HG03103 (cell line): ENCODE results near the gene MRPS23.

Source experiments
- ATAC-seq: cut with Tn5 transposase; IDR thresholded peaks from one replicate; pipeline ENCODE4 v1.9.1; 2021; ENCODE audit warnings: low read depth; ENCODE audit not compliant: unreplicated experiment

Gene MRPS23

DNA sequence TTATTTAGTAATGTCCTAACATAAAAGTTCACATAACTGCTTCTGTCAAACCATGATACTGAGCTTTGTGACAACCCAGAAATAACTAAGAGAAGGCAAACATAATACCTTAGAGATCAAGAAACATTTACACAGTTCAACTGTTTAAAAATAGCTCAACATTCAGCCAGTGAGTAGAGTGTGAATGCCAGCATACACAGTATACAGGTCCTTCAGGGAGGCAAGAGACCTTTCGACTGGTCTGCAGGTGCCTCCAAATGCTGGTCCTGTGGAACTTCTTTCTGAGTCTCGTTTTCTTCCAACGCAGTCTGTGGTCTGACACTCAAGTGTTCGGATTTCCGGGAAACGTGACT, 10.3 kb downstream of the MRPS23 start:
- no peak for ATAC-seq

DNA sequence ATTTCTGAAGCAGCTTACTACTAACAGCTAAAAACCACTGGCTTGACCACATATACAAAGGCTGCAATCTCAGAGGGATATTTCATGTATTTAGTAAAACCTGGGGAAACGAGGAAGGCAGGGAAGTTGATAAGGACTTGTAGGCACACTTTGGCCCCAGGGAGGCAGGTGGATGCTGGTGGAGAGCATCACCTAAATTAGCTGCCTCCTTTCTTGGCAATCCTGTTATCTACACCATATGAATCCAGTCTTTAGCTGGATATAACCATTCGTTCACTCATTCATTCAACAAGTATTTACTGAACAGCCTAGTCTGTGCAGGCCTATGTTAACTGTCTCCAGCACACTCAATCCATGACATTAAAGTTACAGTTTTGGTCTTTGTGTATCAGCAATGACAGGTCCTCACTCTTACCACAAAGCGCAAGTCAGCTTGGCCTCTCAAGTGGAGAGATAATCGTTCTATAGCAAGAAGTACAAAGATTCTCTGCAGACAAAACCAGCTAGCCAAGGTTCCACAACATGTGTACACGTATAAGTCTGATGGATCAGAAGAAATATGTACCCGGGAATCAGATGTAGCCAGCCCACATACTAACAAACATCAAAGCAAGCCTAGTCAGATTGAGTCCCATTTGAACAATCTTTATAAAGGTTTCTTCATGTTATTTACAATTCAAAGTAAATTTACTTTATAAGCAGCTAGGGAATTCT, 10.8 kb downstream of the MRPS23 start:
- ATAC-seq: no peak

DNA sequence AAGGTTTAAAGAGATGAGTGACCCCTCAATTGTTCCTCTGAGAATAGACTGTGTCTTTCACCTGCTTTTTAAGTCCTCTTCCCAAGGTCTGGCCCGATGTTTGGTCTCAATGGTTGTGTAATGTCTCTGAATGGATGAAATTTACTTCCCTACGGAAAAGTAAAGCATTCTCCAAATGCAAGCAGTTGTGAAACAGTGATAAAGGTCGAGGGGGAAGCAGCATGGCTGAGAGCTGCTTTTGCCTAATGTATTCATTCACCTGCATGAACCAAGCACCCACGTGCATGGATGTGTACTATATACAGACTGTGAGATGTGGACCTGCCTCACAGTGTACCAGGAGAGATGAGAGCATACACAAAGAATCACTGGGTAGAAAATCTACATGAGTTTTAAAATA, 11.4 kb downstream of the MRPS23 start:
- ATAC-seq: no peak

DNA sequence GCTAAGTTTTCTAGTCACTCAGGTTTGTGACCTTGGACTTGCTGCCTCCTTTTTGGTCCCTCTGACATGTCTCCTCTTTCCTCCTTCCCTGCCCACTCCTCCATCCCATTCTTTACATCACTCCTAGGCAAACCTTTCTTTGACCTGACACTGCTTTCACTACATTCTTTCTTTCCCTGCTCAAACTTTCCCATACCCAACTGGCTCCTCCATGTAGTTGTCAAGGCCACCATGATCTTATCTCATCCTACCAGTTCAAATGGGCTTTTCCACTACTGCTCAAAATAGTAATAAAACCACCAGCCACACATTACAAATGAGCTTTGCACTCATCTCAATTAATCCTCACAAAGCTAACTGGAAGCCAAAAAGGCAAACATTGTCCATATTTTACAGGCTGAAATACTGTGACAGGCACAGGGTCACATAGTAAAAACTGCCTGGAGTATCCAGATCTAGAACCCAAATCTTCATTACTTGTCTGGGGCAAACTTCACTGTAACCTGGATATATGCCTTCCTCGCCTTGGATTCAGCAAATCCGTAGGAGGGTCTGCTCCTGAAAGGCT, 14.4 kb downstream of the MRPS23 start:
- no peak for ATAC-seq

DNA sequence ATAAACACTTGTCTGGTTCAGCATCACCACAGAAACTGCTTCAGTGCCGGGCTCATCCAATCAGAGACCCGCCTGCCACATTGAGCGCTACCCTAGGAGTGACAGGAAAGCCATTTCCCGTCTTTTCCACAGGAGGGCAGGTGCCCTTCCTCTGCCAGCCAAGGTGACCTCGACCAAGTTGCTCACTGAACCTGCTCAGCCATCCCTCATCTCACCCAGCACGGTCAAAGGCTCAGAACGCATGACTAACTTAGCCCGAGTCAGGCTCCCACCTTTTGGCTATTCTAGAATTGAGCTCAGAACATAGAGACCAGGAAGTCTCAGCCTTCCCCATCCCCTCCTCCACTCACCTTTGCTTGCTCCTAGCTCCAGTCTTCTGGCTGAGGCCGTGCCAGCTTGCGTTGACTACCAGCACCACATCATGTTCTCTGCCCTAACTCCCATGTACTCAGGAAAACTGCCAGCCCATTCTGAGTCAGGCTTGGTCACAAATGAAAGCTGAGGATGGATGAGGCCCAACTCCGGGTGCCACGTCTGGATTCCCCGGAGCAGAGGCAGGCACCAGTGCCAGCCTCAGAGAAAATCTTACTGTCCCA, 15.6 kb downstream of the MRPS23 start:
- no peak for ATAC-seq

DNA sequence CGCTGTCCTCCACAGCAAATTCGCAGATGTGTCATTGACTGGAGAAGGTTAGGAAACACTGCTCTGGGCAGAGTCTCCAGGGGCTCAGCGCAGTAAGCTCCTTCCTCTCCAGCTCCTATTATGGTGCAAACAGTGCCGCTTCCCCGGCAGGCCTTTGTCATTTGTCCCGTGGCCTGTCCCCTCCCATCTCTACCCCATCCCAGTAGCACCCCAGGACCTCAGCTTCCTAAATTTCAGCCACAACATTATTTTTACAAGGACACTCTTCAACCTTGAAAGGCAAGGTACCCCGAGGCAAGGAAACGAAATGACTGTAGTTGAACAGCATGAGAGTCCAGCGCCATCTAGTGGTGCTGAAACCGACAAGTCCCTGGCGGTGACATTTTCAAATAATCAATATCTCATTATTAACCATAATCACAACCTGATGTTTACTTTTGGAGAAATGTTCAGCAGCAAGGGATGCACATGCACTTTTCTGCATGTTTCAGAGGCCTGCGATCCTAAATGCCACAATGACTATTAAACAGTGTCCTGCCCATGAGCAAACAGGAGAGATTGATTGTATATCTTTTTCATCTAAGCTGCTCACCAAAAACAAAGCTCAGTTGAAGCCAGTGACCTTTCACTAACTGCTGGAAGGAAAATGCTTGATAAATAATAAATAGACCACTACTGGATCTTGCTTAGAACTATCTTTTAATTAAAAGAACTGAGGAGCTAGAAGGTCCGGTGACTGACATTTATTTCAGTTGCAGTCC, 16.5 kb downstream of the MRPS23 start:
- ATAC-seq: no peak

DNA sequence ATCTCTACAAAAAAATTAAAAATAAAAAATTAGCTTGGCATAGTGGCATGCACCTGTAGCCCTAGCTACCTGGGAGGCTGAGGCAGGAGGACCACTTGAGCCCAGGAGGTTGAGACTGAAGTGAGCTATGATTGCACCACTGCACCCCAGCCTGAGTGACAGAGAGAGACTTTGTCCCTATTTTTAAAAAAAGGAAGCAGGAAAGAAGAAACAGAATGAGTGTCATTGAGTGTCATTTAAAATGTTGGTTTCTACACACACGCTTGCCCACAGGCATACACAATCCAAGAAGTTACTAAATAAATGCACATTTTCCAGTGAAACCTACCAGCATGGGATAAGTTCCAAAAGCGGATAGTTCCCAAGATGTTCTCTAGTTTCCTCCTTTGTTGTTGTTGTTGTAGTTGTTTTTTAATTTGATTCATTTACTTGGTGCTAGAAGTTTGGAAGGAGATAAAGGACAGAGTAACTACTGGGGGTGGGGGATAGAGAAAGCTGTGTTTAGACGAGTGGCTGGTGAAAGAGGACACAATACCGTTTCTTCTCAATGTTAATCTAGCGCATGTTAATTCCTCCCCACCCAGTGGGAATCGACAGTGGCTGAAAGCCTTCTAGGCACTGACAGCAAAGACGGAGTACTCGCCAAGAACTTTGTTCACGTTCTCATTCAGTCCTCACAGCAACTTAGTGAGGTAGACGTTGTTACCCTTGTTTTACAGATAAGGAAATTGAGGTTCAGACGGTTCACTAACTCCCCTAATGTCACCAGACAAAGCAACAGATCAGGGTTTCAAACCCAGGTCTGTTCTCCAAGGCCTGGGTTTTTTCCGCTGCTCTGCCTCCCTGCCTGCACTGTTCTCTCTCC, 17.3 kb downstream of the MRPS23 start:
- no peak for ATAC-seq

DNA sequence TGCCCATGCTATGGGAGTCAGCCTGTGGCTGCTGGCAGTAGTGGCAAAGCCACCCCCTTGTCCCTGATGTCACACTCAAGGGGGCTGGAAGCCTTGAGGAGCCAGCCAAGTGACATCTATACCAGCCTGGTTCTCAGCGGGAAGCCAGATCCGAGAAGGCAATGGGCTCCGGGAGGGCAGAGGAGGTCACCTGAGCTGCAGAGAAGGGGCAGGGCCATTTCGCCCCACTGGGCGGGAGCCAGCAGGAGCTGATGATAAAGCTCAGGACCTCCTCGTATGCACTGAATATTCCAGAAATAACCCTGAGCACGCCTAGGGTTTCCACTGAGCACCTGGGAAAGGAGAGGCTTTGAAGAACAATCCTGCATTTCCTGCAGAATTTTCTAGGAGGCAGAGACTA, 19.0 kb downstream of the MRPS23 start:
- no peak for ATAC-seq

DNA sequence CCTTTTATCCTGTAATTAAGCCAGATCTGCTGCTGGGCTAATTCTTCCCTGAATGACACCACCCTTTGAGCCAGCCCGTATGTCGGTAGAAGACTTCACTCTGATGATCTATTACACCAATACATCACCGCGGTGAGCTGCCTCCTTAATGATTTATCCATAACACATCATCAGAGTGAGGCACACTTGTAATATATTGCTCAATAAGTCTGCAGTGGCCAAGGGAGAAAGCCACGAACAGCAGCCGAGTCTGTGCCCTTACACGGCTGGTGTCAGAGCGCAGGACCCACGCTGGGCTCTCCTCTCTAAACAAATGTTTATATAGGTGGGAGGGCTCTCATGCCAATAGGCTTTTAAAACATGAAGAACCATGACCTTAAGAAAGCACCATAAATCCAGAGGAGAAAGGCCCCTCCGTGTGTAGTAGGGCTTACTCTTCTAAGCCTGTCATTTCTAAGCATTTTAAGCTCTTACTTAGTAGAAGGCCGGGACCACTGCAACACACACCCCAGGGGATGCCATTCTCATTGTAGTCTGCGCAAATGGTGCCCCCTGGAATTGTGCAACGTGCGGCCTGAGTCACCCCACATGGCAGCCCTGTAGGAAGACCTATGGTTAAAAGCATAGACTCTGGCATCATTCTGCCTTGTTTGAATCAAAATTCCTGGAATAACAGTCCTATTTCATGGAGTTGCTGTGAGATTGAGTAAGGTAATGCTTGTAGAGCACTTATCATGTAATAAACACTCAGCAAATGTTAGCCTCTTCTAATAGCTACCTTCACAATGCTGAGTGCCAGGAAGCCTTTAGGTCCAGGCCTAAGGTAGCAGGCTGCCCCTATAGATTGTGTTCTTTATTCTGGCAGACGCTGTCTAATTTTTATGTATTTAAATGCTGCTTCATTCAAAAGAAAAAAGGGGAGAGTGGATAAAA, 26.1 kb downstream of the MRPS23 start:
- ATAC-seq: no peak

DNA sequence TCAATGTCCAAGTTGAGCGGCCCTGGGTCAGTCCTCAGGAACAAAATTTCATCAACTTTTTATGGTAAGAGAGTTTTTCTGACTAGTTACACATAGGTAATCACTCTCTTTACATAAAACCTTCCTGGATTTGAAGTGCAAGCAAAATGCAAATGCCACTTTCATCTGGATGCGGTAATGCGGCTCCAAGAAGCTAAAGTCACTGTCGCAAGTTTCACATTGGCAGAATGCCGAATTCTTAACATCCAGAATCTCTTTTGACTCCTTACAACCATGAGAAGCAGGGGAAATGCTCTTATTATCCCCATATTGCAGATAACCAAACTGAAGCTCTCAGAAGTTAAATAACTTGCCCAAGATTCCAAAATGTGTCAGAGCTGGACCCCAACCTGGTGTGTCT, 30.0 kb downstream of the MRPS23 start:
- no peak for ATAC-seq

DNA sequence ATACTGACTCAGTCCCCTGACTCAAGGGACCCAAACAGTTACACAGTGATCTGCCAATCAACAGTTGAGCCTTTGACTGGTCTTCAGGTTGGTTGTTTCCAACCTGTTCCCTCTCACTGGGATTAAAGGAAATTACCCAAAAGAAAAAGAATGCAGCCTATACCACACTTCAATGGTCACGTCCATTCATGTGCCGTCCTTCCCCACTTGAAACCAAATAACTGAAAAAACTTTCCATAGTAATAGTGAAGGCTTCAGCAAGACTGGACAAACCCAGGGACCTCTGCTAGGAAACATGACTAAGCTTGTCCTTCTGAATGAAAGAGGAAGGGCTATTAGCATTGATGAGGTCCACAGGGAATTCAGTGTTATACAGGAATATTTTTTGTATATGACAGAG, 30.6 kb downstream of the MRPS23 start:
- no peak for ATAC-seq

DNA sequence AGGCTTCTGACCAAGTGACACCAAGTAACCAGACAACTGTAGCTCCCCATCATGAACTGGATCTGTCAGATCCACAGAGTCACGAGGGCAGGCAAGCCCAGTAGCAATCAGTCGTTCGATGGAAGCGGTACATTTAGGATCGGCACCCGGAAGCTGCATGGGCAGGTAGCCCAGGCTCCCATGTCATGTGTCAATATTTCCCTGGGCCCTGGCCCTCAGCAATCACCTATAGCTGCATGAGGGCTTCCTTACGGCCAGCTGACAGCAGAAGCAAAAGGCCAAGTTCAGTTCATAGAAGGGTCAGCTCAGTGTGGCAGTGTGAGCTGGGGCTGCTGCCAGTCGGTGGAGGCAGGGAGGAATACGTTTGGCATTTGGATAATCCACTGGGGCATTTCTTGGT, 31.8 kb downstream of the MRPS23 start:
- ATAC-seq: no peak

DNA sequence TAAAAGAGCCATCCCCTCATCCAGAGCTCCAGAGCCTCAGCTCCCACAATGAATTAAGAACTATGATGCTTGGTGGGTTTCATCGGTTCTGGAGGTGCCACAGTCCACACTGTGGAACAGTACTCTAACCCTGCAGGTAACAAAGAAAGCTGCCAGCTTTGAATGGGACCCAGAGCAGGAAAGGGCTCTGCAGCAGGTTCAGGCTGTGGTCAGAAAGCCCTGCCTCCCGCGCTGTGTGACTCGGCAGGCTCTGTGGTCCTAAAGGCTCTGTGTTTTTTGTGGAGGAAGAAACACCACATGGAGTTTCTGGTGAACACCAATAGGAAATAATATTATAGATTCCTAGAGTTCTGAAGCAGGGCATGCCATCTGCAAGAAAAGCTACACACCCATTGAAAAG, 32.5 kb downstream of the MRPS23 start:
- ATAC-seq: no peak

DNA sequence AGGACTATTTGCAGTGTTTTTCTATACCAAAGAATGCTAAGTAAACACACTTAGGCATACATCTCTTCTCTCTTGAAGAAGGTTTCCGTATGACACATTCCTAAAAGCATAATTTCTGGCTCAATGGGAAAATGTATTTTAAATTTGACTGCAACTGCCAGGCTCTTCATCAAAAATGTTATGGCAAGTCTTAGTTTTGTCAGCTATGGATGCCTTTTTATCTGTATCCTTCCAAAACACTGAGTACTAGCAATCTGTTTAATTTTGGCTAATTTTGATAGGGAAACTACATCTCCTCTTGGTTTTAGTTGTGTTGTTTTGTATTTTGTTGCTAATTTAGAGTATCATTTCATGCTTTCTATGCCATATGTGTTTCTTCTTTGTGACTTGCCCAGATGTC, 35.4 kb downstream of the MRPS23 start:
- no peak for ATAC-seq

DNA sequence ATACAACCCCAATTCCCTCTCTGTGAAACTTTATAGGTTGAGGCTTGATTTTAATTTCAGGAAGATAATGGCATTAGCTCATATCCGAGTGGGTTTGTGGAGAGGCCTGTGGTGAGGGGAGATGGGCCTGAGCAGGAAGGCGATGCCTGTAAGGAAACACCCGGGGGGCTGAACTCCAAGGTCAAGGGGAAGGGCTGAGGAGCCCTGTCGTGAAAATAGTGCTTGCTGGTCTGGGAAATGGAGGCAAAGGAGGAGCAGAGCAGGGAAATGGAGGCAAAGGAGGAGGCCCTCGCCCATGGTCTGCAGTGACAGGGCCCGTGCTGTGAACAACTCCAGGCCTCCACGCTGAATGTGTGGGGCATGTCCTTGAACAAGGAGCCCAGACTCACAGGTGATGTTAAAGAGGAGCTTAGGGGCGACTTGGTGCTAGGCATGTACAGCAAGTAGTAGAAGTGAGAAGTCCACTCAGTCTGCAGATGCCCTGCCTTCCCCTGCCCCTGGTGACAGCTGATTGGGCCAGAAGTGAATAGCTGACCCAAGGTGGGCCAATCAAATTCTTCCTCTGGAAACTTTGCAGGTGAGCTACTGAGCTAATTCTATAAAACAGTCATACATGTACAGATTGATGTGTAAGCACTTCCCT, 38.1 kb downstream of the MRPS23 start:
- ATAC-seq: no peak

DNA sequence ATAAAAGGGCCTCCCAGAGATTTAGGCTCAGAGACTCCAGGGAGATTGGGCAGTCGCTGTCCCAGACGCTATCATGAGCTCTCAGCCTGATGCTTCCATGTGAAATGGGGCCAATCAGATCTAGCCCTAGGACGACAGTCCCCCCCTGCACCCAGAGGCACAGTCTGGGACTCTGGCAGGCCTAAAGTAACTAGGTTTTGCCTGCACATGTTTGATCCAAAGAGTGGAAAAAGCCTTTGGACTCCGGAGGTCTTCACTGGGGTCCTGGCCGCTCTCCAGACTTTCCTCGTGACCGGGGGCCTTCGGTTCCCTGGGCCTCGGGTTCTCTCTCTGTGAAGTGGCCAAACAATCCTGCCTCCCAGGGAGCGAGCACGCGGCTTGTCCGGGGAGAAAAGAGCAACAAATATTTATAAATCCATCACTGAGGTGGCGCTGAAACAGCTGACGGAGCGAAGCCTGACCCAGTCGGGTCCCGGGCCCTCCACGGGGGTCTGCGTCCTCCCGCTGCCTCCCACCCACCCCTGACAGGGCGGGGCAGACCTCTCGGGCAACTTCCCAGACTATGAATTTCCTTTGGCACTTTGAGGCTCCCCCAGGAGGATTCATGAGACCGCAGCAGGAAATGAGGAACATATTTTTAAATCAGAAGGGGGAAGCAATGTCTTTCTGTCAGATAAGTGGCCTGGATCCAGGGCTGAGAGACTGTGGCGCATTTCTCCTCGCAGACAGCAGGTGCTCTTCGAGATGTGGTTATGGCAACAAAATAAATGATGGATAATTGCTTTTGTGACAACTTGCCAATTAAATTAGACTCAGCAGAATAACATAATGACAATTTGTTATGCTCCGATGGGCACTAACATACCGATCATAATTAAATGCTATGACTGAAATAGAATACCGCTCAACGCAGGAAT, 38.9 kb downstream of the MRPS23 start:
- ATAC-seq: no peak

DNA sequence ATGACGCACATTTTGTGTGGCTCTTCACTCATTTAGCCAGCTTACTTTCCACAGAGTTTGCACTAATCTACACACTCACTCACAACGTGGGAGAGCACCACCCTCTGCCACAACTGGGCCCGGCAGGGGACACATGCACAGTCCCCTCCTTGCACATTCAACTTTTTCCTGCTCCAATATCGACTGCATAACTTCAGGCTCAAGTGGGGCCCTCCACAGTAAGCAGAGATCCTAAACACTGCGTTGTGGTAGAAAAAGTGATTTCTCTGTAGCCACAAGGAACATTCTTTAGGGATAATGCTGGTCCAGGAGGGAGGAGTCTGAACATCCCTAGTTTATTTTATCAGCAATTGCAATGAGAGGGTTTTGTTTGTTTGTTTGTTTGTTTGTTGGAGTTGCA, 40.0 kb downstream of the MRPS23 start:
- ATAC-seq: no peak

DNA sequence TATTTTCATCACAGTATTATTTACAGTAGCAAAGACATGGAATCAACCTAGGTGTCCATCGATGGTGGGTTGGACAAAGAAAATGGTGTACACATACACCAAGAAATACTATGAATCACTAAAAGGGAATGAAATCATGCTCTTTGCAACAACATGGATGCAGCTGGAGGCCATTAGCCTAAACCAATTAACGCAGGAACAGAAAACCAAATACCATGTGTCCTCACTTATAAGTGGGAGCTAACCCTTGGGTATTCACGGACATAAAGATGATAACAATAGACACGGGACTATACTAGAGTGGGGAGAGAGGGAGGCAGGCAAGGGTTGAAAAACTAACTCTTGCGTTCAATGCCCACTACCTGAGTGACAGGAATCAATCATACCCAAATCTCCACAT, 41.0 kb downstream of the MRPS23 start:
- ATAC-seq: no peak
